OCI-LY7 (cell line): Measurements from ENCODE around the gene EXT2. TPM values are rescaled to one million over a fixed set of nuclear protein-coding genes. Genes with fewer than 3 reads are reported as not detected.

Experiments used
- BruUV-seq: library from RNA; stranded (reverse); fragments of 400-500 nt; replicated peaks from 2 replicates; lab custom pipeline; 2021; lab: Mats Ljungman, UMichigan
- CTCF ChIA-PET: fragments of 300-600 bp; sonication (Branson Sonifier 250); formaldehyde crosslinking; loops from one replicate; lab custom pipeline; 2022; ENCODE audit warnings: antibody characterized with exemption; ENCODE audit not compliant: unreplicated experiment; lab: Charles Lee
- POLR2A ChIA-PET: fragments of 300-600 bp; sonication (Branson Sonifier 250); formaldehyde crosslinking; loops from one replicate; lab custom pipeline; 2022; ENCODE audit warnings: antibody characterized with exemption; lab: Charles Lee
- DNase-seq: peaks from one replicate; pipeline ENCODE4 v3.0.0-alpha.2; 2015; ENCODE audit warnings: low spot score
- H2AFZ ChIP-seq: fragments of 200-600 bp; sonication (generic), shearing (Covaris generic); 2 replicates; pipeline ENCODE4 v1.6.1; 2014; ENCODE audit warnings: mild to moderate bottlenecking, antibody characterized with exemption, low read length, moderate library complexity
- H3K27ac ChIP-seq: fragments of 200-600 bp; sonication (generic); 2 replicates; pipeline ENCODE4 v1.5.1; 2014; ENCODE audit warnings: mixed run types, low read depth, mild to moderate bottlenecking, moderate library complexity, low read length, inconsistent platforms; ENCODE audit not compliant: poor library complexity, severe bottlenecking
- H3K36me3 ChIP-seq: fragments of 200-600 bp; sonication (generic); 2 replicates; pipeline ENCODE4 v1.6.1; 2014; ENCODE audit warnings: mild to moderate bottlenecking, antibody characterized with exemption, low read length, moderate library complexity, mixed read lengths; ENCODE audit not compliant: insufficient read depth
- H3K4me1 ChIP-seq: fragments of 200-600 bp; sonication (generic); 2 replicates; pipeline ENCODE4 v1.5.1; 2014; ENCODE audit warnings: mild to moderate bottlenecking, low read length; ENCODE audit not compliant: insufficient read depth, poor library complexity, severe bottlenecking
- H3K4me2 ChIP-seq: fragments of 200-600 bp; sonication (generic); 2 replicates; pipeline ENCODE4 v1.6.1; 2014; ENCODE audit warnings: mild to moderate bottlenecking, low read length
- H3K4me3 ChIP-seq: fragments of 200-600 bp; sonication (generic); 2 replicates; pipeline ENCODE4 v1.5.1; 2014; ENCODE audit warnings: mild to moderate bottlenecking, low read depth, low read length; ENCODE audit not compliant: poor library complexity, severe bottlenecking
- H3K79me2 ChIP-seq: fragments of 200-600 bp; sonication (generic); 2 replicates; pipeline ENCODE4 v1.6.1; 2016; ENCODE audit warnings: low read depth, mild to moderate bottlenecking, low read length, moderate library complexity, mixed read lengths; ENCODE audit not compliant: insufficient read depth
- H3K9me2 ChIP-seq: fragments of 200-600 bp; sonication (generic); 2 replicates; pipeline ENCODE4 v1.6.1; 2016; ENCODE audit warnings: mild to moderate bottlenecking, low read length, mixed read lengths; ENCODE audit not compliant: insufficient read depth
- H3K9me3 ChIP-seq: fragments of 200-600 bp; sonication (generic); 2 replicates; pipeline ENCODE4 v1.6.1; 2014; ENCODE audit warnings: mild to moderate bottlenecking, mixed run types, low read length, mixed read lengths
- H4K20me1 ChIP-seq: fragments of 200-600 bp; sonication (generic); 2 replicates; pipeline ENCODE4 v1.6.1; 2014; ENCODE audit warnings: mild to moderate bottlenecking, antibody characterized with exemption, low read length, moderate library complexity, mixed read lengths; ENCODE audit not compliant: insufficient read depth
- EZH2phosphoT487 ChIP-seq: fragments of 200-600 bp; sonication (generic); IDR thresholded peaks from 2 replicates; pipeline ENCODE4 v1.6.1; 2018; ENCODE audit warnings: low read depth, borderline replicate concordance, mild to moderate bottlenecking, mixed run types, antibody characterized with exemption, low read length, moderate library complexity, mixed read lengths
- intact Hi-C: fragments of 100-400 bp; cut with micrococcal nuclease; formaldehyde crosslinking; loops from one replicate; pipeline ENCODE4 v1.10.0; 2022; ENCODE audit not compliant: unreplicated experiment
- total RNA-seq, 2 experiments: library from RNA; depleted of rRNA in 1 of 2; stranded (reverse); fragments of >200 nt in 1 of 2; shearing (Covaris generic) in 1 of 2; gene quantifications; 2 replicates each; pipeline ENCODE4 v1.2.3, GENCODE V29; 2014 to 2022
- TF ChIP-seq, protein P1 (sequence below): fragments of 200-600 bp; sonication (generic); conservative IDR thresholded peaks from 2 replicates; pipeline ENCODE4 v1.5.1; 2014; ENCODE audit warnings: mild to moderate bottlenecking, antibody characterized with exemption, low read length, moderate library complexity, mixed read lengths

EXT2 gene
- total RNA-seq, 2 experiments from 2014 or later, result 22.3 to 31.8 TPM

DNA sequence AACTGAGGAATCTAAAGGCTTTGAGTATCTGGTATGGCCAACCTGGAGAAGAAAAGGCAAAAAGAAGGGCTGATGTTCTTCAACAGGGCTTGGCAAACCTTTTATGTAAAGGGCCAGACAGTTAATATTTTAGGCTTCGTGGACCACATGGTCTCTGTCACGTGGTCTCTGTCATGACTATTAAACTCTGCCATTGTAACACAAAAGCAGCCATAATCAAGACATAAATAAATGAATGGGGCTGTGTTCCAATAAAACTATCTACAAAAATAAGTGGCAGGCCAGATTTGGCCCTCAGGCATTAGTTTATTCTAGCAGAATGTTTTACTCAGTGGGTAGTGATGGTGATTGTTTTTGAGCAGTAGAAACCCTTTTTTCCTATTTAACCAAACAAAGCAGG lies 48.2 kb upstream of the EXT2 start:
- no peaks in the 10 kb centered on the region for H4K20me1 ChIP-seq
- no peak overlapping the region for H3K4me2 ChIP-seq
- no peaks in the 10 kb centered on the region for H3K9me2 ChIP-seq
- H3K36me3 ChIP-seq, result no peaks in the 10 kb centered on the region
- BruUV-seq, result no TSS peak
- POLR2A ChIA-PET, result no interaction called here
- H2AFZ ChIP-seq, result no peak overlapping the region
- TF ChIP-seq, protein P1, sequence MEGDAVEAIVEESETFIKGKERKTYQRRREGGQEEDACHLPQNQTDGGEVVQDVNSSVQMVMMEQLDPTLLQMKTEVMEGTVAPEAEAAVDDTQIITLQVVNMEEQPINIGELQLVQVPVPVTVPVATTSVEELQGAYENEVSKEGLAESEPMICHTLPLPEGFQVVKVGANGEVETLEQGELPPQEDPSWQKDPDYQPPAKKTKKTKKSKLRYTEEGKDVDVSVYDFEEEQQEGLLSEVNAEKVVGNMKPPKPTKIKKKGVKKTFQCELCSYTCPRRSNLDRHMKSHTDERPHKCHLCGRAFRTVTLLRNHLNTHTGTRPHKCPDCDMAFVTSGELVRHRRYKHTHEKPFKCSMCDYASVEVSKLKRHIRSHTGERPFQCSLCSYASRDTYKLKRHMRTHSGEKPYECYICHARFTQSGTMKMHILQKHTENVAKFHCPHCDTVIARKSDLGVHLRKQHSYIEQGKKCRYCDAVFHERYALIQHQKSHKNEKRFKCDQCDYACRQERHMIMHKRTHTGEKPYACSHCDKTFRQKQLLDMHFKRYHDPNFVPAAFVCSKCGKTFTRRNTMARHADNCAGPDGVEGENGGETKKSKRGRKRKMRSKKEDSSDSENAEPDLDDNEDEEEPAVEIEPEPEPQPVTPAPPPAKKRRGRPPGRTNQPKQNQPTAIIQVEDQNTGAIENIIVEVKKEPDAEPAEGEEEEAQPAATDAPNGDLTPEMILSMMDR, result no peak
- no peak for TF ChIP-seq EZH2phosphoT487
- intact Hi-C loops, result no loop called here
- no peak overlapping the region for H3K27ac ChIP-seq
- H3K9me3 ChIP-seq, result no peaks in the 10 kb centered on the region
- CTCF ChIA-PET, result no interaction called here
- H3K4me1 ChIP-seq, result no peaks in the 10 kb centered on the region
- no peak overlapping the region for H3K4me3 ChIP-seq
- no peaks in the 10 kb centered on the region for H3K79me2 ChIP-seq
- DNase-seq, result no peak

DNA sequence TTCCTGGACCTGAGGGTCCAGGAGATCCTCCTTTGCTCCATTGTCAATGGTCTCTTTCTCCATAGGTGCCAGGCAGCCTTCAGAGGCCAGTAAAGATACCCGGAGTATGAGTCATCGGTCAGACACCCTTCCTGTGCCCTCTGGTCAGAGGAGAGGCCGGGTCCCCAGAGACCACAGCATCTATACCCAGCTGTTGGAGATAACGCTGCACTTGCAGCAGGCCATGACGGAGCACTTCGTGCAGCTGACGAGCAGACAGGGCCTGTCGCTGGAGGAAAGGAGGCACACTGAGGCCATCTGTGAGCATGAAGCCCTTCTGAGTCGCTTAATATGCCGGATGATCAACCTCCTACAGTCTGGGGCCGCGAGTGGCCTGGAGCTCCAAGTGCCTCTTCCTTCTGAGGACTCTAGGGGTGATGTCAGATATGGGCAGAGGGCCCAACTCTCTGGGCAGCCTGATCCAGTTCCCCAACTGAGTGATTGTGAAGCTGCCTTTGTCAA lies 47.5 kb upstream of the EXT2 start, which contains the start of gene ACCSL:
Gene ACCSL, plus strand, starts transcription at position 51 of the 501 bp plus-strand sequence. Its CDS starts 56 bp downstream, at position 107.
- H3K27ac ChIP-seq, result no peak within 1 kb of the TSS
- H3K9me2 ChIP-seq, result no peaks in the 10 kb centered on the region
- POLR2A ChIA-PET, result no interaction called here
- no peaks in the 10 kb centered on the region for H3K36me3 ChIP-seq
- no peak within 1 kb of the TSS for H3K4me3 ChIP-seq
- H3K79me2 ChIP-seq, result no peaks in the 10 kb centered on the region
- no peak within 1 kb of the TSS for H3K4me2 ChIP-seq
- H3K4me1 ChIP-seq, result no peaks in the 10 kb centered on the region
- no peaks in the 10 kb centered on the region for H3K9me3 ChIP-seq
- DNase-seq, result no peak
- intact Hi-C loops, result no loop called here
- CTCF ChIA-PET, result no interaction called here
- TF ChIP-seq EZH2phosphoT487, result no peak
- TF ChIP-seq, protein P1, result no peak
- H2AFZ ChIP-seq, result no peak within 1 kb of the TSS
- no peaks in the 10 kb centered on the region for H4K20me1 ChIP-seq
- no TSS peak for BruUV-seq

DNA sequence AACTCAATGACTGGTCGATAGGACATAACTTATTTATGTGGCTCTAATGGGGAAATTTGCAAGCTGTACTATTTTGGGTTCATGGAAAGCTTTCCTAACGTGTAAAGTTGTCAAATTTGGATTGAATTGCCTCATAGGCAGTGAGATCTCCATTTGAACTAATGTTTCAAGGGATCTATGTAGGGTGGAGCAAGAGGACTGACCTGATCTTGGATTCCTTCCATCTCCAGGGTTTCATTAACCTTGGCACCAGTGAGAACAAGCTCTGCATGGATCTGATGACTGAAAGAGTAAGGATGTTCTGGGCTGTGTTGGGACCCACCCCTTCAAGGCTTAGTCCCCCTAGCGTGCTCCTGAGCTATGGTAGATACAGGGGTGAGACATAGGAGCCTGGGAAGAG lies 45.6 kb upstream of the EXT2 start:
- ChIA-PET CTCF (no interaction called here), POLR2A (interaction anchor here (0.5 to 0.6 kb wide), 2 partner anchors 61 to 123 kb away, joined by 3 to 6 read pairs; no protein-coding TSS in a partner anchor)
- H3K9me2 ChIP-seq, result no peaks in the 10 kb centered on the region
- H2AFZ ChIP-seq, result no peak overlapping the region
- no peaks in the 10 kb centered on the region for H3K36me3 ChIP-seq
- no peak overlapping the region for H3K4me3 ChIP-seq
- H3K4me1 ChIP-seq, result no peaks in the 10 kb centered on the region
- BruUV-seq, result no TSS peak
- H3K4me2 ChIP-seq, result no peak overlapping the region
- H3K79me2 ChIP-seq, result no peaks in the 10 kb centered on the region
- DNase-seq, result no peak
- intact Hi-C loops, result no loop called here
- H4K20me1 ChIP-seq, result no peaks in the 10 kb centered on the region
- H3K27ac ChIP-seq, result no peak overlapping the region
- TF ChIP-seq, protein P1, result no peak
- no peak for TF ChIP-seq EZH2phosphoT487
- H3K9me3 ChIP-seq, result no peaks in the 10 kb centered on the region
